Lung (tissue), 12 donors: ENCODE results near the gene FOSL1. TPM values are rescaled to one million over a fixed set of nuclear protein-coding genes. Genes with fewer than 3 reads are reported as not detected.

Source experiments
- ATAC-seq: fragments of 200-7000 bp; cut with Tn5 transposase; one replicate; pipeline ENCODE4 v1.9.1; 2020; ENCODE audit warnings: moderate number of reproducible peaks; ENCODE audit not compliant: insufficient read depth, low FRiP score
- DNase-seq, 3 donors: peaks; one replicate each; pipeline ENCODE4 v3.0.0-alpha.2; 2013 to 2017
- H3K27ac ChIP-seq, 2 donors: one replicate each; pipeline ENCODE4 v1.5.1; 2013; ENCODE audit warnings: mild to moderate bottlenecking in 2 of 2, moderate library complexity in 2 of 2, control low read depth in 1 of 2, inconsistent platforms in 1 of 2, low read depth in 1 of 2, low read length in 1 of 2
- H3K27me3 ChIP-seq, 3 donors: one replicate each; pipeline ENCODE4 v1.5.1; 2013; ENCODE audit warnings: low read length in 2 of 3; ENCODE audit not compliant: control insufficient read depth in 3 of 3, insufficient read depth in 3 of 3
- H3K36me3 ChIP-seq, 4 donors: one replicate each; pipeline ENCODE4 v1.5.1; 2013; ENCODE audit warnings: low read length in 4 of 4, mild to moderate bottlenecking in 1 of 4, moderate library complexity in 1 of 4; ENCODE audit not compliant: control insufficient read depth in 4 of 4, insufficient read depth in 4 of 4
- H3K4me1 ChIP-seq, 5 donors: one replicate each; pipeline ENCODE4 v1.5.1; 2013; ENCODE audit warnings: low read length in 5 of 5, mild to moderate bottlenecking in 2 of 5, moderate library complexity in 1 of 5; ENCODE audit not compliant: control insufficient read depth in 5 of 5, insufficient read depth in 5 of 5
- H3K4me3 ChIP-seq: one replicate; pipeline ENCODE4 v1.5.1; 2013; ENCODE audit warnings: mild to moderate bottlenecking, control low read depth, moderate library complexity
- H3K9ac ChIP-seq, 2 donors: one replicate each; pipeline ENCODE4 v1.5.1; 2013; ENCODE audit warnings: low read length in 2 of 2, control low read depth in 1 of 2; ENCODE audit not compliant: insufficient read depth in 1 of 2
- H3K9me3 ChIP-seq, 4 donors: one replicate each; pipeline ENCODE4 v1.5.1; 2013; ENCODE audit warnings: low read length in 3 of 4, mild to moderate bottlenecking in 1 of 4, moderate library complexity in 1 of 4; ENCODE audit not compliant: control insufficient read depth in 4 of 4, insufficient read depth in 3 of 4
- CTCF ChIP-seq: IDR thresholded peaks from 2 replicates; pipeline ENCODE4 v1.5.1; 2012; ENCODE audit warnings: mild to moderate bottlenecking; ENCODE audit errors: control extremely low read depth, extremely low read depth
- WGBS, 2 donors: extraction: QIAGEN DNeasy Blood & Tissue Kit; methylation state at CpG; one replicate each; pipeline ENCODE4 v1.1.7; 2013; 5-methylcytosine and 5-hydroxymethylcytosine counted together
- polyA plus RNA-seq, 2 donors: library from polyadenylated mRNA; stranded (reverse); fragments of 200-250 nt; gene quantifications; one replicate each; pipeline ENCODE4 v1.2.1, GENCODE V29; 2013
- total RNA-seq, 2 donors: library from RNA; depleted of rRNA in 1 of 2; stranded (reverse); fragments of >200 nt in 1 of 2; gene quantifications; one replicate each; pipeline ENCODE4 v1.2.1, GENCODE V29; 2014 to 2021
- donor health status: control.
- donor health status: control.
- donor health status: Bipolar disorder and iron deficiency.
- donor health status: healthy.
- donor health status: DM: yes; HTN: yes; CAD: no.

Gene FOSL1
- total and polyA plus RNA-seq, 4 donors, result 0.43 to 19.9 (median 15.3) TPM

GRCh38 chr11:65864706-65865471 is 35.3 kb downstream of the FOSL1 start:
- Histone ChIP-seq H3K9me3 (no peaks in the 10 kb centered on the region), H3K4me1 (peaks cover 0 to 16% (median 9%) of the 10 kb centered on the region in 5 donors), H3K27ac (no peak overlapping the region), H3K27me3 (no peaks in the 10 kb centered on the region), H3K9ac (no peak overlapping the region), H3K4me3 (no peak overlapping the region), H3K36me3 (peaks cover 13 to 58% (median 39%) of the 10 kb centered on the region in 4 donors)
- DNase-seq (peak in 1 of 3 donors; percentile 12), ATAC-seq (no peak)
- WGBS, 2 donors, result 87 to 94% methylated on average over 18 of the region's 18 CpGs
- TF ChIP-seq CTCF, result no peak

GRCh38 chr11:65863889-65864705 is 36.1 kb downstream of the FOSL1 start:
- Histone ChIP-seq H3K9me3 (no peaks in the 10 kb centered on the region), H3K4me1 (peaks cover 0 to 21% (median 10%) of the 10 kb centered on the region in 5 donors), H3K27ac (no peak overlapping the region), H3K4me3 (no peak overlapping the region), H3K36me3 (peaks cover 13 to 55% (median 33%) of the 10 kb centered on the region in 4 donors), H3K9ac (no peak overlapping the region), H3K27me3 (no peaks in the 10 kb centered on the region)
- DNase-seq (peak in 1 of 3 donors; percentile 11), ATAC-seq (no peak)
- TF ChIP-seq CTCF, result no peak
- WGBS, 2 donors, result 84 to 91% methylated on average over 12 of the region's 12 CpGs

GRCh38 chr11:65862941-65863888 is 37.0 kb downstream of the FOSL1 start:
- H3K9ac ChIP-seq, result no peak overlapping the region
- peaks cover 0 to 29% (median 10%) of the 10 kb centered on the region in 5 donors for H3K4me1 ChIP-seq
- no peak overlapping the region for H3K27ac ChIP-seq
- no peaks in the 10 kb centered on the region for H3K27me3 ChIP-seq
- ATAC-seq (no peak), DNase-seq (peak in 1 of 3 donors; percentile 17)
- peaks cover 13 to 55% (median 27%) of the 10 kb centered on the region in 4 donors for H3K36me3 ChIP-seq
- H3K4me3 ChIP-seq, result no peak overlapping the region
- no peak for TF ChIP-seq CTCF
- 94 to 97% methylated on average over 21 to 24 of the region's 24 CpGs for WGBS, 2 donors
- no peaks in the 10 kb centered on the region for H3K9me3 ChIP-seq
